ENCODE results near the gene MLLT10. TPM values are rescaled to one million over a fixed set of nuclear protein-coding genes. Genes with fewer than 3 reads are reported as not detected.
"Not testable (repeated sequence)": the region's sequence is repeated elsewhere in the genome, so short reads cannot be mapped to it uniquely, and the experiment has no call there.

MLLT10 gene
- total RNA-seq, 6 experiments from 2014 or later: 21.8 to 25.2 (median 22.9) TPM

GRCh38 chr10:21536874-21537273 is 2.8 kb downstream of the MLLT10 start:
- H3K4me1 Mint-ChIP-seq (ENCODE audit: low read depth): peaks cover 26% of the 10 kb centered on the region
- no peak overlapping the region; the same call in 1 of the 2 replicates for H3K4me3 Mint-ChIP-seq
- H3K36me3 Mint-ChIP-seq (ENCODE audit: low read depth): peaks cover 11% of the 10 kb centered on the region
- H3K9me3 Mint-ChIP-seq: no peaks in the 10 kb centered on the region
- no peak overlapping the region for H3K27ac Mint-ChIP-seq
- no peak for DNase-seq
- H3K27me3 Mint-ChIP-seq (ENCODE audit: insufficient read depth): no peaks in the 10 kb centered on the region
- no peak for TF ChIP-seq CTCF (IDR thresholded peaks at IDR 0.05)

- not testable (repeated sequence) for H3K4me1 Mint-ChIP-seq (ENCODE audit: low read depth); H3K4me3 Mint-ChIP-seq; H3K27me3 Mint-ChIP-seq (ENCODE audit: insufficient read depth); H3K27ac Mint-ChIP-seq; DNase-seq; H3K9me3 Mint-ChIP-seq
- peaks cover 35% of the 10 kb centered on the region for H3K36me3 Mint-ChIP-seq (ENCODE audit: low read depth)
Observed at GRCh38 chr10:21540701-21541100, 6.7 kb downstream of the MLLT10 start.

GRCh38 chr10:21547246-21547645 is 13.2 kb downstream of the MLLT10 start:
- Mint-ChIP-seq H3K9me3 (no peaks in the 10 kb centered on the region), H3K36me3 (ENCODE audit: low read depth) (peaks cover 42% of the 10 kb centered on the region), H3K27ac (no peak overlapping the region), H3K27me3 (ENCODE audit: insufficient read depth) (peaks cover 4% of the 10 kb centered on the region; the same call in 1 of the 2 replicates), H3K4me1 (ENCODE audit: low read depth) (peaks cover 15% of the 10 kb centered on the region), H3K4me3 (no peak overlapping the region)
- DNase-seq: no peak
- no peak for TF ChIP-seq CTCF (IDR thresholded peaks at IDR 0.05)

- no peaks in the 10 kb centered on the region for H3K9me3 Mint-ChIP-seq
Observed at GRCh38 chr10:21552638-21553037, 18.6 kb downstream of the MLLT10 start.

GRCh38 chr10:21556527-21556926 is 22.5 kb downstream of the MLLT10 start:
- no peak for TF ChIP-seq CTCF (IDR thresholded peaks at IDR 0.05)
- H3K4me1 Mint-ChIP-seq (ENCODE audit: low read depth): peaks cover 6% of the 10 kb centered on the region
- no peak overlapping the region for H3K27ac Mint-ChIP-seq
- H3K27me3 Mint-ChIP-seq (ENCODE audit: insufficient read depth): no peaks in the 10 kb centered on the region
- no peak overlapping the region for H3K4me3 Mint-ChIP-seq
- H3K36me3 Mint-ChIP-seq (ENCODE audit: low read depth): peaks cover 58% of the 10 kb centered on the region
- no peaks in the 10 kb centered on the region for H3K9me3 Mint-ChIP-seq
- DNase-seq: no peak

More at GRCh38 chr10:21552638-21553037, 18.6 kb downstream of the MLLT10 start:
- H3K27me3 Mint-ChIP-seq (ENCODE audit: insufficient read depth): no peaks in the 10 kb centered on the region
- peaks cover 21% of the 10 kb centered on the region for H3K4me1 Mint-ChIP-seq (ENCODE audit: low read depth)
- peaks cover 49% of the 10 kb centered on the region for H3K36me3 Mint-ChIP-seq (ENCODE audit: low read depth)
- TF ChIP-seq CTCF (IDR thresholded peaks at IDR 0.05): no peak
- no peak overlapping the region; the same call in 1 of the 2 replicates for H3K27ac Mint-ChIP-seq
- no peak for DNase-seq
- H3K4me3 Mint-ChIP-seq: no peak overlapping the region

GRCh38 chr10:21558984-21559383 is 25.0 kb downstream of the MLLT10 start:
- not testable (repeated sequence) for H3K4me3 Mint-ChIP-seq; H3K27ac Mint-ChIP-seq; H3K4me1 Mint-ChIP-seq (ENCODE audit: low read depth); DNase-seq; H3K9me3 Mint-ChIP-seq; H3K27me3 Mint-ChIP-seq (ENCODE audit: insufficient read depth)
- H3K36me3 Mint-ChIP-seq (ENCODE audit: low read depth): peaks cover 50% of the 10 kb centered on the region

All from HFFc6 (cell line).